ENCODE data around the gene PPA1.
"Not testable (repeated sequence)": the region's sequence is repeated elsewhere in the genome, so short reads cannot be mapped to it uniquely, and the experiment has no call there.

The PPA1 gene

DNA sequence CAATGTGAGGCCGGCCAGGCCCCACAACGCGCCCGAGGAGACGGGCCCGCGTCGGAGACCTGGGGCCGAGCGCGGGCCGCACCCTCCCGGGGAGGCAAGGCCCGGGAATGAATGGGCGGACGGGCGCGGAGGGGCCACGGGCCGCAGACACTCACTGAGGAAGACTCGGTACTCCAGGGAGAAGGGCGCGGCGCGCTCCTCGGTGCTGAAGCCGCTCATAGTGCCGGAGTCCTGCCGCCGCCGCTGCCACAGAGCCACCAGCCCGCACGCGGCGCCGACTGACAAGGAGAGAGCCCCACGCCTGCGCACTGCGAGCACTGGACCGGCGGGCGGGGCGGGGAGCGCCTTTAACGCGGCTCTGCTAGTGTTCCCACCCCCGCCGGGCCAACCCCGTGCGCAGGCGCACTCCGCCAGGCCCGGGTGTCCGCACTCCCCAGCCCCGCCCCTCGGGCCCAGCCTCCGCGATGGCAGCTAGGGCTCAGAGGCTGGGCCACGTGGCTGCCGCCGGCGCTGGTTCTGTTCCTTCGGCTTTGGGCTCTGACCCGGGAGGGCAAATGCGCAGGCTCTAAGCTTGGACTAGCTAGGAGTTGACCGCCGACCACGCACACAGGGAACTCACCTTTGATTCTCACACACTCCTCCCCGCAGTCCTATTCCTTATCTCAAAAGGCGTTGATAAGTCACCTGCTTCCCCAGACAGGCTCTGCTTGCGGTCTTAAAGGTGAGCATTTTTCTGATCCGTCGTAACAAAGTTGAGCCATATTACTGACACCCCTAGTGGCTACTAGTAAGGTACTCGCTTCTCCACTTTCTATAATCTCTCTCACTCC lies at the start of gene PPA1:
PPA1 (minus strand) TSS at position 321 of the 830 bp plus-strand sequence; CDS start at position 219, 102 bp downstream.
- DNase-seq, result peak; percentile 98 to 99

DNA sequence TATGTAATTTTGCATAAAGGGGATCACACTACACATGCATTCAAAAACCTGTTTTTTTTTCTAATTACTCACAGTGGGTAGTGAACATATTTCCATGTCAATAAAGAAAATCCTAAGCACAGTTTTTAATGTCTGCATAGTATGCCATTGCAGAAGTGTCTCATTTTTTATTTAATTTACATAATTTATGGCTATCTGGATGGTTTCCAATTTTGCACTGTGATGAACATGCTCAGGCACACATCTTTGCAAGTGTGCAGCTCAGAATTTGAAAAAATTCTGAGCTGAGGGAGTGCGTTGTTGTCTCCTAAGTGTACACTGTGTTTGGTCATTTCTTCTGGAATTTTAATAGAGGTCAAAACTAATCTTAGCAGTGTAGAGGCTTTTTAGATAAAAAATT lies 48.4 kb upstream of the PPA1 start:
- no peak for DNase-seq

DNA sequence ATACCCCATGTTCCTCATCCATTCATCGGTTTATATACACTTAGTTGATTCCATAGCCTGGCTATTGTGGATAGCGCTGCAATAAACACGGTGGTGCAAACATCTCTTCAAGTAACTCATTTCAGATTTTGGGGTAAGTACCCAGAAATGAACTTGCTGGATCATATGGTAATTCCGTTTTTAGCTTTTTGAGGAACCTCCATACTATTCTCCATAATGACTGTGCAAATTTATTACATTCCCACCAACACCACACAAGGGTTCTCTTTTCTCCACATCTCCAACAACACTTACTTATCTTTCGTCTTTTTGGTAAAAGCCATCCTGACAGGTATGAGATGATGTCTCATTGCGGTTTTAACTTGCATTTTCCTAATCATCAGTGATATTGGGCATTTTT lies 46.9 kb upstream of the PPA1 start:
- no peak for DNase-seq

DNA sequence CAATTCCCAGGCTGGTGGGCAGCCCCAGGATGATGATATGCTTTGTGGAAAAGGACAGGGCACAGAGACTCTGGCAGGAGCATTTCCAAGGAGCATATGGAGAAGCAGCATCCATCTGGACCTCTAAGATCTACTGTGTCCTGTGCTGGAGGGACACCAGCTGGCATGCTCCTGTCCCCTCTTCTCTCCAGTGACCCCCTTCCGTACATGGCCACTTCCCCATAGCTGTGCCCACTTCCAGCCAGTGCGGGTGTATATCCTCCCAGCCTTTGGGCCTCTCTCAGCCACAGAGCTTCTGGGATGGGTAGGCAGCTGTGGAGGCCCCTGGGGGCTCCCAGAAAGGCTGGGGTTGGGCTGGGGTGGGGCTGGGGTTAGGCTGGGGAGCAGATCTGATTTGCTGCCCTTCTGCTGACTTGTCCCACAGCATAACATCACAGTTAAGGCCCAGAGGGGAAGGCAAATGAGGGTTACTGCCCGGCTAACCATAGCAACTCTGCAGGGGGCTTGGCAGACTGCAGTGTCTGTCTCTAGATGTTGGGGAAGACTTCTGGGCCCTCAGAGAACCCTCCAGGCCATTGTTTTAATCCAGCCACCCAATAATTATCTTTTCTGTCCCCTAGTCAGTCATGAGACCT lies 44.3 kb upstream of the PPA1 start:
- DNase-seq, result no peak

DNA sequence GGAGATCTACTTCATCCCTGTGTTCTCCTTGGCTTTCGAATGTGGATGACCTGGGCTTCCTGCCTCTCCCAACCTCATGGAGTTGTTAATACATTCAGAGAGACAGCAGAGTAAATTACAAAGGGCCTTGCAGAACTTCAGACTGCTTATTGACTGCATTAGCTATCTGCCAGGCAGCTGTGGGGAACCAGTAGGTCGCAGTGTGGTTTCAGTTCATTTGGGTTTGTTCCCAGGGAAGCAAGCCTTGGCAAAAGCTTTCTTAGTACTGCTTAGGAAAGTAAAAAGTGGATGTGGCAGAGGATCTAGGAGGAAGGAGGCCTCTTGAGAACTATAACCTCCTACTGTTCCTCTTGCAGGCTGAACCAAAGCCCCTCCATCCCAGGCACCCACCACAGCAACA lies 41.4 kb upstream of the PPA1 start:
- DNase-seq, result no peak

DNA sequence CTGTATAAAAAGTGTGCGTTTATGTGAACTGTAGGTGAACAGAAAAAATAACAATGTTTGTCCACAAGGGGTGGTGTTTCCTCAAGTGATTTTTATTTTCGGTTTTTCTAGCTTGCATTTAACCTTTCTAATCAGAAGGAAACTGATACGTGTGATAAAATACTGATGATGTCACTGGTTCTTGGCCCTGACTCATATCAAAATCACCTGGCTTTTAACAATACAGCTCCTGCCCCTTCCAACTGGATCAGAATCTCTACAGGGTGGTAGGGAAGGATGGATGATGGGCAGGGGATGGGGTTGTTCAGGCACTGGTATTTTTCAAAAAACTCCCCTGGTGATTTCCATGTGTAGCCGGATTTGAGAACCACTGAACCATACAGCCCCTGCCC lies 39.7 kb upstream of the PPA1 start:
- peak in 1 of 2 donors; percentile 54 for DNase-seq

DNA sequence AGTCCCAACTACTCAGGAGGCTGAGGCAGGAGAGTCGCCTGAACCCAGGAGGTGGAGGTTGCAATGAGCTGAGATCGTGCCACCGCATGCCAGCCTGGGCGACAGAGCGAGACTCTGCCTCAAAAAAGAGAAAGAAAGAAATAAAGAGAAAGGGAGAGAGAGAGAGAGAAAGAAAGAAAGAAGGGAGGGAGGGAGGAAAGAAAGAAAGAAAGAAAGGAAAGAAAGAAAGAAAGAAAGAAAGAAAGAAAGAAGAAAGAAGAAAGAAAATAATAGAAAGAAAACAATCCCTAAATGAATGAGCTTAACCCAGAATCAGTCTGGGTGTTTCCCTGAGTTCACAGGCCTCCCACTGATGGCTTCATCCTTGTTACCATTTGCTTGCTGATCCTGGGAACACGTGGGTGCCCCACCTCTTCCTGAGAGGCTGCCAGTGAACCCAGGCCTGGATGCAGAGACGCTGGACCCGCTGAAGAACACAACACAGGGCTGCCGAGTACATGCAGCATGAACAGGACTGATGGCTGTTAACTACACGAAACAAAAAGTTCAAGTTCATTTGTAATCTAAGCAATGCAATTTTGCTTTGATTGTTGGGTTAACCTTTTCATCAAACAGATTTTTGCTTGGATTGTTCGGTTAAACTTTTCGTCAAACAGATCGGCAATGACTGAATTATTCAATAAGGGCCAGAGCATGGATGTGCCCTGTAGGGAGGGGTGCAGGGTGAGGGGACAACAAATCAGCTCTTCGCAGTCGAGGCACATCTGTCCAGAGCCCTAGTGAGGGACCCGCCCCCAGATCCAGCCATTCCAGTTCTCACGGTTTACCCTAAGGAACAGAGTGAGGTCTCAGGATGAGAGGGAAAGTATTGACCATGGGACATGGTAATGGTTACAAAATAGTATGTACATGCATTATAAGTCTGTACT lies 39.0 kb upstream of the PPA1 start:
- no peak for DNase-seq

DNA sequence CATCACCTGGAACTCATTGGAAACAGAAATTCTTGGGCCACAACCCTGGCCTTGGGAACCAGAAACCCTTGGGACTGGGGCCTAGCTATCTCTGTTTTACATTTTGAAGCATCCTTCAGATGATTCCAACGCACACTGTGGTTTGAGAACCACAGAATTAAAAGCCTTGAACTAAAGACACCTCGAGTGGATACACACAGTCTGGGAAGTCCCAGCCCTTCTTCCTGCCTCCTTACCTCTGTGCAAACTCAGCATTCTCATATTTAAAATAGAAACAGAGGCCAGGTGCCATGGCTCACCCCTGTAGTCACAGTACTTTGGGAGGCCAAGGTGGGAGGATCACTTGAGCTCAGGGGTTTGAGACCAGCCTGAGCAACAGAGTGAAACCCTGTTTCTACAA lies 37.7 kb upstream of the PPA1 start:
- no peak for DNase-seq

DNA sequence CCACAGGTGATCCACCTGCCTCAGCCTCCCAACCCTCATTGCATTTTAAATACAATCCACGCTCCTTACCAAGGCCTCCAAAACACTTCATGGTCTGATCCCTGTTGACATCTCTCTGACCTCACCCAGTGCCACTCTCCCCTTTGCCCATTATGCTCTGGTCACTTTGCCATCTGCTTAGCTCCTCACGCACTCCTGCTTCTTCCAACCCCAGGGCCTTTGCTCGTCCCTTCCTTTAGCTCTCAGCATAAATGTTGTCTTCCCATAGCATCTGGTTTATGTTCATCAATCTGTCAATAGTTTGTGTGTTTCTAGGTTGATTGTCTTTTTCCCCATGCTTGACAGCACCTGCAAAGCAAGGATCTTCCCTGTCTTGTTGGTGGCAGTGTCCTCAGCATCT lies 36.5 kb upstream of the PPA1 start:
- no peak for DNase-seq

DNA sequence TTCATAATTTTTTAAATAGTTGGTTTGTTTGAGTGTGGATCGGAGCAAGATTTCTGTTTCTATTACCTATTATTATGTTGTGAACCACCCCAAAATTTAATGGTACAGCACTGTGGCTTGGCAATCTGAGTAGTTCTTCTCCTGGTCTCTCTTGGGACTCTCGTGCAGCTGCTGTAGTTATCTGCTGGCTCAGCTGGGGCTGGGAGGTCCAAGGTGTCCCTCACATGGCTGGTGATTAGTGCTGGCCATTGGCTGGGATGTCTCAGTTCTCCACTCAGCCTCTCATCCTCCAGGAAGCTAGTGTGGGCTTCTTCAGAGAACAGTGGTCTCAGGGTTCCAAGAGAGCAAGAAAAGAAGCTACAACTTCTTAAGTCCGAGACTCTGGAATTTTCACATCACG lies 35.1 kb upstream of the PPA1 start:
- DNase-seq, result no peak

DNA sequence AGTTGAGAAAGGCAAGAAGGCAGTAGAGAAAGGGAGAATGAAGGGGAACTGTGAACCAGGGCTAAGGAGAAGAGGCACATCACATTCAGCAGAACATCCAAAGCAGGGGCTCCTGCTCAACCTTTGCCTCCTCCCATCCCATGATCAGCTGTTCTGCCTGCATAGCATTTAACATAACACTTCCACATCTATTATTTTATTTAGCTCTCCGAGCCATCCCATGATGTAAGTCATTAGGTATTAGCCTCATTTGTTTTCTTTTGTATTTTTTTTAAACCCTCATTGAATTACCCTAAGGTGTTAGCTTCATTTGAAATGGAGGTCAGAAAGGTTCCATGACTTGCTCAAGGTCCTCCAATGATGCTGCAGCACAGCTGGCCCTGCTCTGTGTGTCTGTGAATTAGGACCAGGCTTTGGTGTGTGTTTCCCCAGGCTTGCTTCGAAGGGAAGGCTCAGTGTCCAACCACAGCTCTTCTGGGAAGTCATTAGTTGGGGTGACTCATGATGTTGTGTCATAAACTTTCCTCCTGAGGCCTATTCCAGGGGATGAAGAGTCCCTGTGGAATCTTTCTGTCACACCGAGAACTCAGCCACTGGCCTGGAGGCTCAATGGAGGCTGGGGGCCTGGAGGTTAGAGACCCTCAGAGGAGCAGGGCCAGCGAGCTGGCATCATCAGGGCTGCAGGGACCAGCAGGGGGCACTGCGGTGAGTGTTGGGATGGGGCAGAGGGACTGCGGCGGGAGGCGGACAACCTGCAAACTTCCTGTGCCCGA lies 34.1 kb upstream of the PPA1 start:
- DNase-seq, result peak in 1 of 2 donors; percentile 16

DNA sequence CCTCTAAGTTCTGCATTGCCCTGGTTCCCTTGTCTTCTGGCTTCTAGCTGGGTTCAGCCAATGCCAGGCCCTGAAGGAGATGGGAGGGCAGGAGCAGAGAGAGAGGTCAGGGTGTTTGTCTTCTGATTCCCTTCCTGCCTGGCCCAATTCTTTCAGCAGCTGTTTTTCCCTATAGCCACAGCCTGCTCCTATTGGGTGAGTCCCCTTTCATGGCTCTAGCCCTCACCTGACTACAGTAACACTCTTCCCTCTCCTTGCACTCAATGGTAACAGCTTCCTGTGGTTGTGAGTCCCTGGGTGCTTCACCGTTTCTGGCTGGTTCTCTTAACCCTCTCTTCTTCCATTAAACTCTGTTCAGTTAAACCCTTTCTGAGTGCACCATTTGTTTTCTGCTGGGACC lies 33.5 kb upstream of the PPA1 start:
- DNase-seq, result no peak

DNA sequence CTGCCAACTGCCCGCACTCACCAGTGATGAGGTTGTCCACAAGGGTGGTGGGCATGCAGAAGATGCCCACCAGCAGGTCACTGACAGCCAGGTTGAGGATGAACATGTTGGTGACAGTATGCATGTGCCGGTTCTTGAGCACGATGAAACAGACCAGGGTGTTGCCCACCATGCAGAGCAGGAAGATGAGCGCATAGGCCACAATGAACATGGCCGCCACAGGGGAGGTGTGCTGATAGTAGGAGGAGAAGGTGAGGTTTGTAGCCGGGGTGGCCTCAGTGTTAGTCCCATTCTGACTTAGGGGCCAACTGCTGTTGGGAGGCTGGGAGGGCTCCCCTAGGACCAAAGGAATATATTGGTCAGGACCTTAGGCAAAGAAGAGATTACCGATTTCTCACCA lies 32.8 kb upstream of the PPA1 start:
- DNase-seq, result no peak

DNA sequence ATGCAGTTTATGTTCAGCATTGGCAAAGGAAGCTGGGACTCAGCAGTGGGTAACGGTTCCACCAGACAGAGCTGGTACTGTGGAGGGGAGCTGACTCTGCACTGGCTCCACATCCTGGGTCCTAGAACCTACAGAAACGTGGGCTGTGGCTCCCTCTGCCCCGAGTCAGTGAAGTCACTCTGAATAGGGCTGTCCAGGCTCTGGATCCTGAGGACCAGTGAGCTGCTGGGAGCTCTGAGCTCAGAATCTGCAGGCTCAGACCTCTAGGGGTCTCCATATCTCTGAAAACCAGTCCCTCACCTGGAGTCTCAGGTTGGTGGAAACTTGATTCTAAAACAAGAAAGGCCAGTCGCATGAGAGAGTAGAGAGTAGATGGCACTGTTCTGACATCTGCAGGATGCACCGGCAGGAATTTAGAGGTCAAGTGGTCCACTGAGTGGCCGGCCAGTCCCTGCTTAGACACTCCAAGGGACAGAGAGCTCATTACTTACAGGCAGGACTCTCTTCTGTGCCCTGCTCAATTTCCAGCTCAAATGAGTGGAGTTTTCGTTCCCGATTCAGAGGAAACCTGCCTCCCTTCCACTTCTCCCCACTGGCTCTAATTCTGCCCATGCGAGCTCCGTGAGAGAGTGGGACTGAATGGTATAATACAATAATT lies 31.9 kb upstream of the PPA1 start:
- no peak for DNase-seq

DNA sequence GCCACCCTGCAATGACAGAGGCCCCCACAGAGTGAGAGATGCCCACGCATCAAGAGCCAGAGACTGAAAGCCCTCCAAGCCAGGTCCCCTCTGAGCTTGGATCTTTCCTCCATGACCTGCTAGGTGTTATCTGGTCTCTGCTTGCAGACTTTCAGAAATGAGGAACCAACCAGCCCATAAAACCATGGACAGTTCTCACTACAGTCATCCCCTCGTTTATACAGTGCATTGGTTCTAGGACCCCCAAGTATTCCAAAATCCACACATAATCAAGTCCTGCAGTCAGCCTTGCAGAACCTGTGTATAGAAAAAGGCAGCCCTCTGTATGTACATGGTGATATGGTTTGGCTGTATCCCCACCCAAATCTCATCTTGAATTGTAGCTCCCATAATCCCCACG lies 27.5 kb upstream of the PPA1 start:
- no peak for DNase-seq

DNA sequence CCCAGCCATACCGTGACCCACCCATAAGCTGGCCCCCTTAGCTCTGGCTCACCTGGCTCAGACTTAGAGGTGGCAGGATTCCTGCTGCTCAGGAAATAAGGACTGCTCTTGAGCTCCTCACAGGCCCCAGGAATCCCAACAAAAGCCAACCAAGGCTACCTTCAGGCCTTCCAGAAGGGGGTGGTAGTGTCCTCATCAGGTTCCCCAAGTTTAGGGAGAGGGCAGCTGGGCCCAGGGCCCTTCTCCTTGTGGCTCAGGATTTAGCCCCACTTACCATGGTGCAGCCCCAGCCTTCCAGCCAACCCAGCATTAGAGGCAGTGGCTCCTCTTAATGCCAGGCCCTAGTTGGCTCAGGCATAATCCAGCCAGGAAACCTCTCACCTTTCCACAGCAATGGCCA lies 27.0 kb upstream of the PPA1 start:
- DNase-seq, result no peak

DNA sequence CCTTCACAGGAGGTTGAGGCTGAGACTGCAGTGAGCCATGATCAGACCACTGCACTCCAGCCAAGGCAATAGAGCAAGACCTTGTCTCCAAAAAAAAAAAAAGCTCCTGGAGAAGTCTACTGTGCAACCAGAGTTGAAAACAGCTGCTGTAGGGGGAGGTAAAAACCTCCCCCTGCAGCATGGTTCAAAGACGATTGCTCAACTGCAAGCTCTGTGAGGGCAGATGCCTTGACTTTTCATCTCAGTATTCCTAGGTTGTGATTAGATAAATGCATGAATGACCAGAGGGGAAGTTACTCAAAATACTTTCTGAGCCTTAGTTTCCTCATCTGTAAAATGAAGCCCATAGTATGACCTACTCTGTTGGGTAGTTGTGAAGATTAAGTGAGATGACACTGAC lies 25.0 kb upstream of the PPA1 start:
- DNase-seq, result no peak

DNA sequence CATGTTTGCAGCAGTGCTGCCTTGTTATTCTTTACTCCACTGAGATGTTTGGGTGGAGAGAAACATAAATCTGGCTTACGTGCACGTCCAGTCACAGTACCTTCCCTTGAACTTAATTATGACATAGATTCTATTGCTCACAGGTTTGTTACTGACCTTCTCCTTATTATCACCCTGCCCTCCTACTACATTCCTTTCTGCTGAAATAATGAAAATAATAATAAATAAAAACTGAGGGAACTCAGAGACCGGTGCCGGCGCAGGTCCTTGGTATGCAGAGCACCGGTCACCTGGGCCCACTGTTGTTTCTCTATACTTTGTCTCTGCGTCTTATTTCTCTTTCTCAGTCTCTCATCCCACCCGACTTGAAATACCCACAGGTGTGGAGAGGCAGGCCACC lies 24.6 kb upstream of the PPA1 start:
- not testable (repeated sequence) for DNase-seq

DNA sequence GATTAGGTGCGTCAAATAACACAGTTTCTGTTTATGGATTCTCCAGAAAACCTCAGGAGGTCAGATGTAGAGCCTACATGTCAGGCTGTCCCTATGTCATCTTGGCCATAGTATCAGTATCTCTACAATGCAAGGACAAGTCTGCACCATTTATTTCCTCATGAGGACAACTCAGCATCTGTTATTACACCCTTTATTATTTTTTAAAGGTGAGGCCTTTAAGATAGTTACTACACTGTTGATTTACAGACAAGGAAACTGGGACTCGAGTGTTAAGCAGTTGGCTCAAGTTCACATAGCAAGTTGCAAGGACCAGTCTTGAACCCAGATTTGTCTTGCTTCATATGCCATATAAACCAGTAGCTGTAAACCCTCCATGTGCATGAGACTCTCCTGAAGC lies 23.2 kb upstream of the PPA1 start:
- no peak for DNase-seq

DNA sequence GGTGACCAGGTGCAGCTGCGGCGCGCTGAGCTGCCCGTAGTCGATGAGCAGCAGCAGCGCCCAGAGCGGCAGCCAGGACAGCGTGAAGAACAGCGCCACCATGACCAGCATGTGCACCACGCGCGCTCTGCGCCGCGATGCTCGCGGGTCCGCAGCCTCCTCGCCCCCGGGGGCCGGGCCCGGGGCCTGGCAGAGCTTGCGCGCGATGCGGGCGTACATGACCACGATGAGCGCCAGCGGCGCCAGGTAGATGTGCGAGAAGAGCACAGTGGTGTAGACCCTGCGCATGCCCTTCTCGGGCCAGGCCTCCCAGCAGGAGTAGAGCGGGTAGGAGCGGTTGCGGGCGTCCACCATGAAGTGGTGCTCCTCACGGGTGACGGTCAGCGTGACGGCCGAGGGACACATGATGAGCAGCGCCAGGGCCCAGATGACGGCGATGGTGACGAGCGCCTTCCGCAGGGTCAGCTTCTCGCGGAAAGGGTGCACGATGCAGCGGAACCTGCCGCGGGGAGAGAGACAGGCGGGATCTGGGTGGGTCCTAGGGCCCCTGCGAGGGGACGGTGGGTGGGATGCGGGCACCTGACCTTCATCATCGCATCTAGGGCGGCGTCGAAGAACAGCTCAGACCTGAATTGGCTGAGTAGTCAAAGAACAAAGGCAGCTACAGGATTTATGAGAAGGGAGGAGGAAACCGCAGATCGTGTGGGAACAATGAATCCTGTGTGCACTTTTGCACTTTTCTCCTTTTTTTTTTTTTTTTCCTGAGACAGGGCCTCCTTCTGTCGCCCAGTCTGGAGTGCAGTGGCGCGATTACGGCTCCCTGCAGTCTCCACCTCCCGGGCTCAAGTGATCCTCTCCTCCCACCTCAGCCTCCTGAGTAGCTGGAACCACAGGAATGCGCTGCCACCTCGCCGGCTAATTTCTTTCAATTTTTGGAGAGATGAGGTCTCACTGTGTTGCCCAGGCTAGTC lies 22.4 kb upstream of the PPA1 start:
- peak; percentile 10 to 46 for DNase-seq

DNA sequence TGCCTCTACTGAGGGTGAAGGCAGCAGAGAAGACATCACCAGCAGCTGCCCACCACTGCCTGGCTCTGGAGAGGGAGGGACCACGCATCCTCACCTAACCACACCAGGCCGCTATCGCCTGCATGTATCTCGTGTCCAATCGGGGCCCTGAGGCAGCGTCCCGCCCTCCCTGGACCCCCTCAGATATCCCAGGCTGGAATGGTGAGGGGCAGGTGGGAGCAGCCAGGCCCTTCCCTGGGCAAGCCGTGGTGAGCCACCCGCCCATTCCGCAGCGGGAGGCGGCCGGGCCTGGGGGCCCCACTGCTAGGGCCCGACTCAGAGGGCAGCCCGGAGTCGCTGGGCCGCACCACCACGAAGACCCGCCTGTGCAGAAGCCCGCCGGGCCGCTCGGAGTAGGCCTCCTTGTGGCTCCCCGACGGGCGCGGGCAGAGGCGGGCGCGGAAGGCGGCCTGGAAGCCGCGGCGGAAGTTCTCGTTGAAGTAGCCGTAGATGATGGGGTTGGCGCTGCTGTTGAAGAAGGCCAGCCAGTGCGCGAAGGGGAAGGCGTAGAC lies 21.6 kb upstream of the PPA1 start:
- no peak for DNase-seq

Measured in CD4-positive, alpha-beta T cell treated with Interleukin-1 beta for 1 hour (primary cell).